Fibroblast of peridontal ligament (primary cell): ENCODE measurements around the gene HOPX.
"Not testable (repeated sequence)": the region's sequence is repeated elsewhere in the genome, so short reads cannot be mapped to it uniquely, and the experiment has no call there.

Source experiments
- DNase-seq: peaks from one replicate; pipeline ENCODE4 v3.0.0-alpha.2; 2010; ENCODE audit errors: extremely low read depth

The HOPX gene

GRCh38 chr4:56688094-56688647, 7.1 kb upstream of the HOPX start:
- DNase-seq = no peak

- no peak for DNase-seq
These were observed 5.6 kb upstream of the HOPX start for GRCh38 chr4:56686537-56687231.

GRCh38 chr4:56684320-56685050, 3.4 kb upstream of the HOPX start:
- peak; percentile 60 for DNase-seq

GRCh38 chr4:56683455-56683854, 2.4 kb upstream of the HOPX start:
- DNase-seq = no peak

GRCh38 chr4:56681853-56682525, 893 bp upstream of the HOPX start:
- no peak for DNase-seq

GRCh38 chr4:56680266-56680665, 830 bp downstream of the HOPX start:
- no peak for DNase-seq

- no peak for DNase-seq
These were observed 3.4 kb downstream of the HOPX start for GRCh38 chr4:56677711-56678110.

- peak; percentile 37 for DNase-seq
These were observed 6.1 kb downstream of the HOPX start for GRCh38 chr4:56674984-56675383.

GRCh38 chr4:56671860-56672259, 9.2 kb downstream of the HOPX start:
- DNase-seq = no peak

- no peak for DNase-seq
These were observed 9.7 kb downstream of the HOPX start for GRCh38 chr4:56671373-56671772.

GRCh38 chr4:56668267-56668666, 12.8 kb downstream of the HOPX start:
- no peak for DNase-seq

- not testable (repeated sequence) for DNase-seq
These were observed 13.7 kb downstream of the HOPX start for GRCh38 chr4:56667396-56667795.

- DNase-seq = no peak
These were observed 14.8 kb downstream of the HOPX start for GRCh38 chr4:56666279-56666678.

- DNase-seq = no peak
These were observed 15.3 kb downstream of the HOPX start for GRCh38 chr4:56665781-56666180.

GRCh38 chr4:56662782-56663468, 18.2 kb downstream of the HOPX start:
- DNase-seq = no peak

- peak; percentile 62 for DNase-seq
These were observed 21.1 kb downstream of the HOPX start for GRCh38 chr4:56659946-56660345.

- DNase-seq = peak; percentile 48
These were observed 22.6 kb downstream of the HOPX start for GRCh38 chr4:56658528-56658927.

- DNase-seq = no peak
These were observed 23.3 kb downstream of the HOPX start for GRCh38 chr4:56657818-56658217.

GRCh38 chr4:56657128-56657527, 24.0 kb downstream of the HOPX start:
- no peak for DNase-seq

GRCh38 chr4:56656346-56656643, 24.8 kb downstream of the HOPX start:
- no peak for DNase-seq

GRCh38 chr4:56655627-56656345, 25.3 kb downstream of the HOPX start:
- DNase-seq = no peak
